Ovary (tissue), 3 donors: Measurements from ENCODE around the gene PMEPA1.

Experiments used
- CTCF ChIP-seq, 3 donors: fragments of 450-650 bp in 2 of 3; fragments of 200-600 bp in 1 of 3; IDR thresholded peaks; one replicate each; pipeline versions ENCODE4 v1.5.1 to v1.8.0; 2016 to 2022; ENCODE audit warnings: antibody characterized with exemption in 3 of 3, mild to moderate bottlenecking in 1 of 3
- EP300 ChIP-seq: sonication (generic); formaldehyde crosslinking; IDR thresholded peaks from one replicate; pipeline ENCODE4 v1.6.1; 2017; ENCODE audit warnings: antibody characterized with exemption
- POLR2A ChIP-seq: fragments of 450-650 bp; IDR thresholded peaks from one replicate; pipeline ENCODE4 v1.6.1; 2017; ENCODE audit warnings: antibody characterized with exemption, mild to moderate bottlenecking, moderate library complexity
- donor health status: DM: no; HTN: no; CAD: no.

GRCh38 chr20:57666106-57666833 is 43.5 kb downstream of the PMEPA1 start:
- TF ChIP-seq CTCF (IDR thresholded peaks at IDR 0.05) (no peak), POLR2A (no peak), EP300 (no peak)
